ENCODE results near the gene LDLRAD4.

LDLRAD4 gene

GRCh38 chr18:13431886-13432285, 213.3 kb downstream of the LDLRAD4 start:
- TF ChIP-seq LEF1 (IDR thresholded peaks at IDR 0.05; ENCODE audit: borderline replicate concordance) (no peak), ELF4 (IDR thresholded peaks at IDR 0.05) (no peak), CTBP1 (IDR thresholded peaks at IDR 0.05; ENCODE audit: borderline replicate concordance) (no peak), FOXA1 (IDR thresholded peaks at IDR 0.05) (no peak), ZNF384 (IDR thresholded peaks at IDR 0.05) (no peak), SUZ12 (IDR thresholded peaks at IDR 0.05) (no peak), FOXK2 (IDR thresholded peaks at IDR 0.05) (no peak), L3MBTL2 (conservative IDR thresholded peaks at IDR 0.05) (no peak)
- ChIA-PET CTCF (no interaction called here), POLR2A (no interaction called here)
- DNase-seq (ENCODE audit: extremely low spot score), result no peak

GRCh38 chr18:13433125-13433524, 214.6 kb downstream of the LDLRAD4 start:
- no peak for DNase-seq (ENCODE audit: extremely low spot score)
- CTCF ChIA-PET, result no interaction called here
- POLR2A ChIA-PET, result no interaction called here
- TF ChIP-seq ELF4 (IDR thresholded peaks at IDR 0.05) (no peak), BHLHE40 (IDR thresholded peaks at IDR 0.05; ENCODE audit: borderline replicate concordance) (no peak), FOXA1 (IDR thresholded peaks at IDR 0.05) (no peak), PKNOX1 (IDR thresholded peaks at IDR 0.05) (no peak), SP1 (IDR thresholded peaks at IDR 0.05) (no peak), ARNT (IDR thresholded peaks at IDR 0.05) (no peak), HDGF (IDR thresholded peaks at IDR 0.05; ENCODE audit: borderline replicate concordance) (no peak), CTBP1 (IDR thresholded peaks at IDR 0.05; ENCODE audit: borderline replicate concordance) (no peak), L3MBTL2 (conservative IDR thresholded peaks at IDR 0.05) (no peak), FOXM1 (IDR thresholded peaks at IDR 0.05; ENCODE audit: borderline replicate concordance) (no peak)

DNA sequence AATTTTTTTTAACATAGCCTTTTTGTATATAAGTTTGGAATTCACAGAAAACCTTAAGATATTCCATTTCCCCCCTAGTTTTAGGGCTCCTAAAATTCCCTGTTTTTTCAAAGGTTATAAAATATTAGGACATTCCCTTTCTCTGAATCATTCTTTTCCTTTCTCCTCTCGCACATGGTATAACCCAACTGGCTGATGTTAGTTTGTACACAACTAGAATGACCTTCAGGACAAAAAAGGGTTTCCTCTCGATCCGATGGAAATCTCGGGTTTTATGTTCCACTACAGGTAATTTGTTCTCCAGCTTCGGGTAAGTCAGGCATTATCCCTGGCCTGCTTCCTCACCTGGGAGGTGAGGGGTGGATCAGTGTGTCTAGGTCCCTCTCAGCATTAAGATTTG, 215.1 kb downstream of the LDLRAD4 start:
- ChIA-PET POLR2A (no interaction called here), CTCF (interaction anchor here (0.6 kb wide), 1 partner anchor 67 kb away, joined by 9 read pairs; no protein-coding TSS in a partner anchor)
- no peak for DNase-seq (ENCODE audit: extremely low spot score)
- TF ChIP-seq CTBP1 (IDR thresholded peaks at IDR 0.05; ENCODE audit: borderline replicate concordance), result no peak
- TF ChIP-seq LEF1 (IDR thresholded peaks at IDR 0.05; ENCODE audit: borderline replicate concordance), result no peak
- no peak for TF ChIP-seq PKNOX1 (IDR thresholded peaks at IDR 0.05)
- no peak for TF ChIP-seq FOXK2 (IDR thresholded peaks at IDR 0.05)
- TF ChIP-seq ELF4 (IDR thresholded peaks at IDR 0.05), result no peak
- no peak for TF ChIP-seq NFRKB (IDR thresholded peaks at IDR 0.05)
- TF ChIP-seq ZNF384 (IDR thresholded peaks at IDR 0.05), result no peak
- no peak for TF ChIP-seq ARNT (IDR thresholded peaks at IDR 0.05)

- ChIA-PET POLR2A (no interaction called here), CTCF (no interaction called here)
- DNase-seq (ENCODE audit: extremely low spot score), result no peak
- TF ChIP-seq LEF1 (IDR thresholded peaks at IDR 0.05; ENCODE audit: borderline replicate concordance), result no peak
- TF ChIP-seq SP1 (IDR thresholded peaks at IDR 0.05), result no peak
- no peak for TF ChIP-seq FOXM1 (IDR thresholded peaks at IDR 0.05; ENCODE audit: borderline replicate concordance)
- no peak for TF ChIP-seq HDGF (IDR thresholded peaks at IDR 0.05; ENCODE audit: borderline replicate concordance)
- TF ChIP-seq FOXK2 (IDR thresholded peaks at IDR 0.05), result no peak
- no peak for TF ChIP-seq FOXA1 (IDR thresholded peaks at IDR 0.05)
- TF ChIP-seq TARDBP (IDR thresholded peaks at IDR 0.05), result no peak
- no peak for TF ChIP-seq SUZ12 (IDR thresholded peaks at IDR 0.05)
- no peak for TF ChIP-seq L3MBTL2 (conservative IDR thresholded peaks at IDR 0.05)
- TF ChIP-seq ELF4 (IDR thresholded peaks at IDR 0.05), result no peak
These were observed 216.3 kb downstream of the LDLRAD4 start for GRCh38 chr18:13434854-13435253.

DNA sequence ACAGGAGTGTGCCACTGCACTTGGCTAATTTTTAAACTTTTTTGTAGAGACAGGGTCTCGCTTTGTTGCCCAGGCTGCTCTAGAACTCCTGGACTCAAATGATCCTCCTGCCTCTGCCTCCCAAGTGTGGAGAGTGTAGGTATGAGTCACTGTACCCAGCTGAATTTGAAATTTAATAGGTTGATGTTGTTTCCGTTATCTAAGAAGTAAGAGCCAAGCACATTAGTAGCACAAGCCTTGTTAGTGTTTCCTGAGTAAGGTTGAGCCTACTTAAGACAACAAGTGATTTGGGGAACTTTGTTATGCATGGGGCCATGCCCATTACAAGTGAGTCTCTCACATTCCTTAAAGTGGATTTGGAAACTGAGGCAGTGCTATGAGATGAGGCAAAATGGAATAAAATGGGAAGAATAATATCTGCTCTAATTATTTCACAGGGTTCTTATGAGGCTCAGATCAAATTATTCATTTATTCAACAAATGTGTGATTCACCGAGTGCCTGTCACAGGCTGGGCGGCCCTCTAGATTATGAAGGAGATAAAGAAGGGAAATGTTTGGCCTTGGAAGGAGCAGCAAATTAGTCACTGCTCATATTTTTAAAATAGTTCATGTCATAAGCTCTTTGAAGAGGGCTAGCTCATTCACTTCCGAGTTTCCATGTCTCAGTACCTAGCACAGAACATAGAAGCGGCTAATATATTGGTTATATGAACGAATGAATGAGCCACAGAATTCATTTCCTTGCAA, 217.2 kb downstream of the LDLRAD4 start:
- DNase-seq (ENCODE audit: extremely low spot score), result no peak
- no peak for TF ChIP-seq ARNT (IDR thresholded peaks at IDR 0.05)
- no peak for TF ChIP-seq HDGF (IDR thresholded peaks at IDR 0.05; ENCODE audit: borderline replicate concordance)
- ChIA-PET POLR2A (no interaction called here), CTCF (no interaction called here)

DNA sequence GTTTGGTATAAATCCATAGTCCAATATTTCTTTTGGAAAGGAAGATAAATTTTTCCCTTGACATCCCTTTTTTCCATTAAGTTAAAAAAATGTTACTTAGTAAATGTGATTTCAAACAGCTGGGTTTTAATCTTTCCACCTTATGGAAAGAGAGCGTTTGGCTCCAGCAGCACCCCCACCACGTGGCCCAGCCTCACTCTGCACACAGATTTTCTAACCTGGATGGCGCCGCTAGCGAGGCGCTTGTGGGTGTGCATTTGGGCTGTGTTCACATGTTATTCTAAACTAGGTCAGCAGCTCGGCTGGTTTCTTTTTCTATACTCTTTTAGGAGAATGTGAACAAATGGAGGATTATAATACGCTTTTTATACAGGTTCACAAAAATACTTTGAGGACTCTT, 218.0 kb downstream of the LDLRAD4 start:
- POLR2A ChIA-PET, result no interaction called here
- no peak for DNase-seq (ENCODE audit: extremely low spot score)
- no peak for TF ChIP-seq FOXM1 (IDR thresholded peaks at IDR 0.05; ENCODE audit: borderline replicate concordance)
- TF ChIP-seq ARNT (IDR thresholded peaks at IDR 0.05), result no peak
- no peak for TF ChIP-seq LEF1 (IDR thresholded peaks at IDR 0.05; ENCODE audit: borderline replicate concordance)
- TF ChIP-seq NFRKB (IDR thresholded peaks at IDR 0.05), result no peak
- TF ChIP-seq FOXK2 (IDR thresholded peaks at IDR 0.05), result no peak
- TF ChIP-seq FOXA1 (IDR thresholded peaks at IDR 0.05), result no peak
- TF ChIP-seq CTBP1 (IDR thresholded peaks at IDR 0.05; ENCODE audit: borderline replicate concordance), result no peak
- no peak for TF ChIP-seq SUZ12 (IDR thresholded peaks at IDR 0.05)
- CTCF ChIA-PET, result no interaction called here

DNA sequence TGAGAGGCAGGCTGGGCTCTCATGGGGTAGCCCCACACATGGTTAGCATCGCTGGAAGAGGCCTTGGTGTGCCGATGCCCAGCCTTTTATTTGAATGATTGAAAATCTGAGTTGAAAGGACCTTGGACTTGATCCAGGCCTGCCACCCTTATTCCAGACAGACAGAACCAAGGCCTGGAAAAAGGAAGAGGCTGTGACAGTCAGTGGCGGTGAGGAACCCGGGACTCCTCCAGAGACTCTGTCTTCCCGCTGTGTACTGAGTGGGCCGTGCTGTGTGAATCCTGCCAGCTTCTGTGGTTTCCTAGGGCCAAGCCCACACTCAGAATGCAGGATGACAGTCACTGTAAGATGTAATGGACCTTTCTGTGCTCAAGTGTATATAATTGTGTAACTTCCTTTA, 218.5 kb downstream of the LDLRAD4 start:
- DNase-seq (ENCODE audit: extremely low spot score), result no peak
- no peak for TF ChIP-seq FOXA1 (IDR thresholded peaks at IDR 0.05)
- TF ChIP-seq PKNOX1 (IDR thresholded peaks at IDR 0.05), result no peak
- no peak for TF ChIP-seq ZNF384 (IDR thresholded peaks at IDR 0.05)
- TF ChIP-seq FOXK2 (IDR thresholded peaks at IDR 0.05), result no peak
- TF ChIP-seq NFRKB (IDR thresholded peaks at IDR 0.05), result no peak
- TF ChIP-seq HDGF (IDR thresholded peaks at IDR 0.05; ENCODE audit: borderline replicate concordance), result no peak
- TF ChIP-seq LEF1 (IDR thresholded peaks at IDR 0.05; ENCODE audit: borderline replicate concordance), result no peak
- TF ChIP-seq CTBP1 (IDR thresholded peaks at IDR 0.05; ENCODE audit: borderline replicate concordance), result no peak
- POLR2A ChIA-PET, result no interaction called here
- CTCF ChIA-PET, result no interaction called here

Measured in HEK293T (cell line).